GM21381 (cell line): ENCODE results near the gene XIAP.
"Not testable (repeated sequence)": the region's sequence is repeated elsewhere in the genome, so short reads cannot be mapped to it uniquely, and the experiment has no call there.

Experiments
- ATAC-seq: cut with Tn5 transposase; IDR thresholded peaks from one replicate; pipeline ENCODE4 v1.9.1; 2021; ENCODE audit warnings: mild to moderate bottlenecking, moderate library complexity; ENCODE audit not compliant: unreplicated experiment

XIAP gene

DNA sequence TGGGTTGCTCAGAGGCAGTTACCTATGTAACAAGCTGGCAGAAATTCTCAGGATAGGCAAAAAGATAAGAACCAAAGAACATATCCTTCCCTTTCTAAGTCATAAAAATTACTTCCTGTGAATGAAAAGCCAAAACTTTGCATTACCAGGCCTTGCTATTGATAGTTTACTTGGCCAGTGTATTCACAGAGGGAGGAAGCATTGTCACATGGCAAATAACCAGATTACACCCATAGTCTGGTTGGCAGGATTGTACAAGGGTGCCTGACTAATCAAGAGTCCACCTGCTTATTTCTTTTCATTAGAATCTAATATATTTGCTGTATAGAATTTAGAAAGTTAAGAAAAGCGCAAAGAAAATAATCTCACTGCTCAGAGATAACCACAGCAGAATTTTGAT, 14.1 kb downstream of the XIAP start:
- no peak for ATAC-seq

DNA sequence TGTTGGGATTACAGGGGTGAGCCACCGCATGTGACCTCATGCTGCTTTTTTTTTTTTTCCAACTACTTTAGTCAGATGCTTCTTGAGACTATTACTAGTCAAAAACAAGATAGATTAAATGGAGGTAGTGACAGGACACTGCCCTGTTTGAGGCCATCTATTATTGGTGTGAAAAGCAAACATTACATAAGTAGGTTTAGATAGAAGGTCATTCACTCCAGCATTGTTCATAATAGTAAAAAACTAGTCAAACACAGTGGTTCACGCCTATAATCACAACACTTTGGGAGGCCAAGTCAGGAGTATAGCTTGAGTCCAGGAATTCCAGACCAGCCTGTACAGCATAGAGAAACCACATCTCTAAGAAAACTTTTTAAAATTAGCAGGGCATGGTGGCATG, 16.3 kb downstream of the XIAP start:
- no peak for ATAC-seq

DNA sequence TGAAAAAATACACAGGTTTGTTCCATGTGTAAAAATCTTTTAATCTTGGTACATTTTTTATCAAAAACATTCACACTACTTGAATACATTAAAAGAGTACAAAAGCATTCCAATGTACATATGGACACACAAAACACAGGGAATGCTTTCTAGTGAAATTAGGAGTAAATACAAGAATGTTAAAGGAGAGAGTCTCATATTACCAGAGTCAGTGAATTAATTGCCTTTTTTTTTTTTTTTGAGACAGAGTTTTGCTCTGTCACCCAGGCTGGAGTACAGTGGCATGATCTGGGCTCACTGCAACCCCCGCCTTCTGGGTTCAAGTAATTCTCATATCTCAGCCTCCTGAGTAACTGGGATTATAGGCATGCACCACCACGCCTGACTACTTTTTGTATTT, 17.0 kb downstream of the XIAP start:
- no peak for ATAC-seq

GRCh38 chrX:123878252-123878721, 18.4 kb downstream of the XIAP start:
- peak; percentile 77 for ATAC-seq

GRCh38 chrX:123881330-123881729, 21.5 kb downstream of the XIAP start:
- no peak for ATAC-seq

DNA sequence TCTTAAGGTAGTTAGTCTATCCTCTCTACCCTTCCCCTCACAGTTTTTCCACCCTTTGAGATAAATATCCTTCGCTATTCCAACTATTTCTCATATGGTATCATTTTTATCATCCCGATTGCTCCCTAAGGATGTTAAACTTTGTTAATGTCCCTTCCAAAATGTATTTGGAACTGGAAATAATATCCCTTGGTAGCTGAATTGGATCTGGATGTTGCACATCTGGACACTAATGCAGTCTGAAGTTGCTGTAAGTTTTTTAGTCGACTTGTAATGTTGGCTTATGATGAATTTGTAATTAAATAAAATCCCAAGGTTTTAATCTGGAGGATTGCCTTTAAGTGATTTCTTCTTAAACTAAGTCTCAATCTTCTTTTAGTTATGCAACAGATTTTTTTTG, 22.5 kb downstream of the XIAP start:
- ATAC-seq, result no peak

- no peak for ATAC-seq
Observed at GRCh38 chrX:123884809-123885408, 25.1 kb downstream of the XIAP start.

GRCh38 chrX:123899701-123900100, 39.8 kb downstream of the XIAP start:
- no peak for ATAC-seq

GRCh38 chrX:123903261-123903660, 43.4 kb downstream of the XIAP start:
- not testable (repeated sequence) for ATAC-seq

GRCh38 chrX:123905332-123905731, 45.5 kb downstream of the XIAP start:
- no peak for ATAC-seq

DNA sequence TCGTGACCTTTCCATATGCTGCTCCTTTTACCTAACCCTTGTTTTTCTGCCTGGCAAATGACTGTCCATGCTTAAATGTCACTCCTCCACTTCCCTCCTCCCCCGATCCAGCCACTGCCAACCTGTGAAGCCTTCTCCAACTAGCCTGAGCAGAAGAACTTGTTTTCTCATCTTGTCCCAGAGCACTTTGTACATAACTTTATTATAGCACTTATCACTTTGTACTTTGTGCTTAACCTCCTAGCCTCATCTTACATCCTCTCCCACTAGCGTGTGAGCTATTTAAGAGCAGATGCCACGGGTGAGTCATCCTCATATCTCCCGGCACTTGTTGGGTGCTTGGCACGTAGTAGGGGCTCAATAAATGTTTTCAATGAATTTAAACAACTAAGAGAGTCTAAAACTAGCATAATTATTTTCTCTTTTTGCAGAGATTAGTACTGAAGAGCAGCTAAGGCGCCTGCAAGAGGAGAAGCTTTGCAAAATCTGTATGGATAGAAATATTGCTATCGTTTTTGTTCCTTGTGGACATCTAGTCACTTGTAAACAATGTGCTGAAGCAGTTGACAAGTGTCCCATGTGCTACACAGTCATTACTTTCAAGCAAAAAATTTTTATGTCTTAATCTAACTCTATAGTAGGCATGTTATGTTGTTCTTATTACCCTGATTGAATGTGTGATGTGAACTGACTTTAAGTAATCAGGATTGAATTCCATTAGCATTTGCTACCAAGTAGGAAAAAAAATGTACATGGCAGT, 46.9 kb downstream of the XIAP start:
- ATAC-seq, result no peak

DNA sequence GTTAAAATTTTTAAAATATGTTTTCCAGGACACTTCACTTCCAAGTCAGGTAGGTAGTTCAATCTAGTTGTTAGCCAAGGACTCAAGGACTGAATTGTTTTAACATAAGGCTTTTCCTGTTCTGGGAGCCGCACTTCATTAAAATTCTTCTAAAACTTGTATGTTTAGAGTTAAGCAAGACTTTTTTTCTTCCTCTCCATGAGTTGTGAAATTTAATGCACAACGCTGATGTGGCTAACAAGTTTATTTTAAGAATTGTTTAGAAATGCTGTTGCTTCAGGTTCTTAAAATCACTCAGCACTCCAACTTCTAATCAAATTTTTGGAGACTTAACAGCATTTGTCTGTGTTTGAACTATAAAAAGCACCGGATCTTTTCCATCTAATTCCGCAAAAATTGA, 49.7 kb downstream of the XIAP start:
- ATAC-seq, result no peak

- ATAC-seq, result no peak
Observed at GRCh38 chrX:123917069-123917468, 57.2 kb downstream of the XIAP start.

- ATAC-seq, result no peak
Observed at GRCh38 chrX:123918106-123918721, 58.4 kb downstream of the XIAP start.

DNA sequence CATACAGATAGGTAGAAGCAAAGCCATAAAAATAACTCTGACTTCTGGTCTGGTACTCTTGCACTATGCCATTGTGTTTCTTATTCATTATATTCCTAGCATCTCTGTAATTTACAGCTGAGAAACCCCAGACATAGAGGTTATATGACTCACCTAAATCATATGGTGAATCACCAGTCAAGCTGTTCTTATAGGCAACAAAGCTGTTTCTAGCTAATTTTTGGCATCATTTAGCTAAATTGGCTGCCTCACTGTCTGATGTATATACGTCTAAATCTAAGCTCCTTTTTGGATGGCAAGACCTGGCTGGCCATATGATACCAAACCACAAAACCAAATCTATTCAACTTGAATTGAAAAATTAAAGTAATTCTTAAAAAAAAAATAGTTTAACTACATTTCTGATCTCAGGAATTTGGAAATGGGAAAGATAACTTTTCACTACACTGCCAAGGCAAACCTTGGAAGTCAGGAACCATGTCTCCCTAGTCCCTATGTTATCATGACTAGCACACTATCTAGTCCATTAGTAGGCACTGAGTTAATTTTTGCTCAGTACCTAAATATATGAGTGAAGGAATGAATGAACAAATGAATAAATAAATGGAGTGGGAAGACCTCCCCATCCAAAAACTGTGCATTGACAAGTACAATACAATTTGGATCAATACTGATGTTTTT, 60.4 kb downstream of the XIAP start:
- no peak for ATAC-seq

DNA sequence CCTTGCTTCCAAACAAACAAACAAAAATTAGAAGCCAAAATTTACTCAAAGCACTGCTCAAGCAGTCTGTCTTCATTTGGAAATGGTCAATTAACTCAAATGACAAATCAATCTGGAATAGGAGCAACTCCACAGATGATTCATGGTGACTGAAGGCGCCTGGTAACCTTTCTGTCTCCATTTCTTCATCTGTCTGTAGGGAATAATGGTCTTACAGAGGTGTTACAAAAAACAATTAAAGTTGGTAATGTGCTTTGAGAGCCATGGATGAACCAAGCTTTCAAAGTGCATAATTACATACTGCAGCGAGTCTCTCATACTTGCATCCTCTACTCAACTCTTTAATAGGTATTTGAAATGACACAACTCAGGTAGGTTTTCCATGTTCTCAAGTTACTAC, 63.4 kb downstream of the XIAP start:
- no peak for ATAC-seq

DNA sequence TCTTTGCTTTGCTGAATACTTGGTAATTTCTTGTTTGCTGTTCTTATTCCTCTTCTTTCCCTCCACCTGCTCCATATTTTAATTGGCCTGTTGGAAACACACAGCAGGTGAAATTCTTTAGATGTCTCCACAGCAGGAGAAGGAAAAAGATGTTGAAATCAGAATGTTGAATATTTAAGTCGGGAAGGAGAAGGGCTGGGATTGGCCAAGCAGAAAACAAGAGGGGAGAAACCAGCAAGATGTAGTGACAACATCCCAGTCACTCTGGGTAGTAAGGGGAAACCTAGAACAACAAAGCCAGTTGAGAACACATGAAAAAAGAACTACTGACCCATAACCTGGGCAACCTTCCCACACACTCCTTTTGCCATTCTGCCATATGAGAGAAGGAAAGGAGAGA, 64.3 kb downstream of the XIAP start:
- no peak for ATAC-seq

DNA sequence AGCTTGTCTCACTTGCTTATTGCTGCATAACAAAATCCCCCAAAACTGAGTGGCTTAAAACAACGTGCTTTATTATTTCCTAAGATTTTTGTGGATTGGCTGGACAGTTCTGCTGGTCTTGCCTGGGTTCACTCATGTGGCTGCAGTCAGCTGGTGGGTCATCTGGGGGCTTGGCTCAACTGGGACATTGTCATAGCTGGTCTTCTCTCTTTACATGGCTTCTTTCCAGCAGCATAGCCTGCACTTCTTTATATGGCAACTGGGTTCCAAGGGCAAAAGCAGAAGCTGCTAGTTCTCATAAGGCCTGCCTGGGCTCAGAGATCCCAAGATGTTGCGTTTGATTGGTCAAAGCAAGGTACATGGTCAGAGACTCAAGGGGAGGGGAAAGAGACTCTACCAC, 68.0 kb downstream of the XIAP start:
- ATAC-seq, result no peak

GRCh38 chrX:123932055-123932454, 72.2 kb downstream of the XIAP start:
- not testable (repeated sequence) for ATAC-seq

GRCh38 chrX:123943074-123943473, 83.2 kb downstream of the XIAP start:
- no peak for ATAC-seq

GRCh38 chrX:123943488-123943887, 83.6 kb downstream of the XIAP start:
- no peak for ATAC-seq

- no peak for ATAC-seq
Observed at GRCh38 chrX:123949846-123950245, 90.0 kb downstream of the XIAP start.
